Liver (tissue), 9 donors: ENCODE data around the gene C1QTNF1. TPM values are rescaled to one million over a fixed set of nuclear protein-coding genes. Genes with fewer than 3 reads are reported as not detected.

Experiments
- DNase-seq: peaks from one replicate; pipeline ENCODE4 v3.0.0-alpha.2; 2017; ENCODE audit warnings: low spot score
- H3K27ac ChIP-seq, 2 donors: one replicate each; pipeline ENCODE4 v1.7.0; 2013; ENCODE audit warnings: inconsistent platforms in 2 of 2, low read length in 2 of 2, control low read depth in 1 of 2, low read depth in 1 of 2, mild to moderate bottlenecking in 1 of 2
- H3K27me3 ChIP-seq, 4 donors: one replicate each; pipeline versions ENCODE4 v1.6.1 to v1.7.0; 2013; ENCODE audit warnings: low read length in 3 of 4, inconsistent platforms in 1 of 4, mild to moderate bottlenecking in 1 of 4, moderate library complexity in 1 of 4; ENCODE audit not compliant: control insufficient read depth in 4 of 4, insufficient read depth in 4 of 4
- H3K36me3 ChIP-seq, 4 donors: one replicate each; pipeline versions ENCODE4 v1.6.1 to v1.7.0; 2013; ENCODE audit warnings: low read length in 3 of 4, mild to moderate bottlenecking in 3 of 4, low read depth in 1 of 4, moderate library complexity in 1 of 4; ENCODE audit not compliant: control insufficient read depth in 4 of 4, insufficient read depth in 3 of 4
- H3K4me1 ChIP-seq, 4 donors: one replicate each; pipeline versions ENCODE4 v1.6.1 to v1.7.0; 2013; ENCODE audit warnings: low read length in 3 of 4, mild to moderate bottlenecking in 3 of 4, moderate library complexity in 1 of 4; ENCODE audit not compliant: control insufficient read depth in 4 of 4, insufficient read depth in 4 of 4
- H3K4me3 ChIP-seq, 3 donors: one replicate each; pipeline versions ENCODE4 v1.6.1 to v1.7.0; 2013; ENCODE audit warnings: low read length in 3 of 3, control low read depth in 1 of 3, low read depth in 1 of 3, mild to moderate bottlenecking in 1 of 3
- H3K9ac ChIP-seq, 2 donors: one replicate each; pipeline ENCODE4 v1.7.0; 2013; ENCODE audit warnings: low read length in 2 of 2, mild to moderate bottlenecking in 2 of 2, moderate library complexity in 2 of 2, control low read depth in 1 of 2, low read depth in 1 of 2
- H3K9me3 ChIP-seq, 4 donors: one replicate each; pipeline versions ENCODE4 v1.6.1 to v1.7.0; 2013; ENCODE audit warnings: low read length in 3 of 4; ENCODE audit not compliant: control insufficient read depth in 4 of 4
- EGR1 ChIP-seq, 2 donors: IDR thresholded peaks; 2 replicates each; pipeline ENCODE4 v1.6.1; 2016 to 2018; ENCODE audit warnings: antibody characterized with exemption in 2 of 2, low read depth in 2 of 2
- FOXA1 ChIP-seq: IDR thresholded peaks from 2 replicates; pipeline ENCODE4 v1.6.1; 2016; ENCODE audit warnings: antibody characterized with exemption
- FOXA2 ChIP-seq: IDR thresholded peaks from 2 replicates; pipeline ENCODE4 v1.6.1; 2016; ENCODE audit warnings: antibody characterized with exemption
- GABPA ChIP-seq, 2 donors: IDR thresholded peaks in 1 of 2; conservative IDR thresholded peaks in 1 of 2; 2 replicates each; pipeline ENCODE4 v1.6.1; 2016; ENCODE audit warnings: antibody characterized with exemption in 2 of 2, mild to moderate bottlenecking in 1 of 2, moderate library complexity in 1 of 2
- HNF4A ChIP-seq, 2 donors: conservative IDR thresholded peaks; 2 replicates each; pipeline ENCODE4 v1.6.1; 2016; ENCODE audit warnings: antibody characterized with exemption in 2 of 2, mild to moderate bottlenecking in 2 of 2
- HNF4G ChIP-seq: IDR thresholded peaks from 2 replicates; pipeline ENCODE4 v1.6.1; 2016; ENCODE audit warnings: antibody characterized with exemption
- JUND ChIP-seq, 2 donors: IDR thresholded peaks; 2 replicates each; pipeline ENCODE4 v1.6.1; 2016; ENCODE audit warnings: antibody characterized with exemption in 2 of 2
- NR2F2 ChIP-seq: IDR thresholded peaks from 2 replicates; pipeline ENCODE4 v1.6.1; 2016; ENCODE audit warnings: antibody characterized with exemption
- RAD21 ChIP-seq, 2 donors: IDR thresholded peaks; 2 replicates each; pipeline ENCODE4 v1.6.1; 2016; ENCODE audit warnings: antibody characterized with exemption in 2 of 2, mild to moderate bottlenecking in 2 of 2
- RXRA ChIP-seq, 2 donors: IDR thresholded peaks; 2 replicates each; pipeline ENCODE4 v1.6.1; 2017 to 2018; ENCODE audit warnings: antibody characterized with exemption in 2 of 2, mild to moderate bottlenecking in 1 of 2
- SP1 ChIP-seq: IDR thresholded peaks from 2 replicates; pipeline ENCODE4 v1.6.1; 2018; ENCODE audit warnings: antibody characterized with exemption, mild to moderate bottlenecking
- TAF1 ChIP-seq: conservative IDR thresholded peaks from 2 replicates; pipeline ENCODE4 v1.6.1; 2016; ENCODE audit warnings: antibody characterized with exemption, mild to moderate bottlenecking
- YY1 ChIP-seq: IDR thresholded peaks from 2 replicates; pipeline ENCODE4 v1.6.1; 2016; ENCODE audit warnings: antibody characterized with exemption, mild to moderate bottlenecking
- WGBS: extraction: QIAGEN DNeasy Blood & Tissue Kit; methylation state at CpG from one replicate; pipeline ENCODE4 v1.1.7; 2013; 5-methylcytosine and 5-hydroxymethylcytosine counted together
- polyA plus RNA-seq, 2 donors: library from polyadenylated mRNA; stranded (reverse) in 1 of 2; unstranded in 1 of 2; fragments of 200-250 nt in 1 of 2; fragments of >200 nt in 1 of 2; fragmentation: Nextera tagmentation in 1 of 2; extraction: Ambion mirVana in 1 of 2; gene quantifications; one replicate each; pipeline versions ENCODE4 v1.2.1 to v1.2.3, GENCODE V29; 2013 to 2015
- total RNA-seq, 2 donors: library from RNA; depleted of rRNA; stranded (reverse); fragments of >200 nt; gene quantifications; one replicate each; pipeline ENCODE4 v1.2.3, GENCODE V29; 2014
- TF ChIP-seq, protein P1 (sequence below): fragments of 150-350 bp; IDR thresholded peaks from 2 replicates; pipeline ENCODE4 v1.5.1; 2017; ENCODE audit warnings: improper control_type of control experiment, low read depth, low read length; ENCODE audit not compliant: missing input control
- TF ChIP-seq, protein P2 (sequence below): IDR thresholded peaks from 2 replicates; pipeline ENCODE4 v1.6.1; 2016; ENCODE audit warnings: antibody characterized with exemption, mild to moderate bottlenecking
- TF ChIP-seq, protein P3 (sequence below): IDR thresholded peaks from 2 replicates; pipeline ENCODE4 v1.6.1; 2016; ENCODE audit warnings: antibody characterized with exemption
- TF ChIP-seq, protein P4 (sequence below): IDR thresholded peaks from 2 replicates; pipeline ENCODE4 v1.6.1; 2016; ENCODE audit warnings: antibody characterized with exemption
- TF ChIP-seq, protein P5 (sequence below): IDR thresholded peaks from 2 replicates; pipeline ENCODE4 v1.6.1; 2016; ENCODE audit warnings: antibody characterized with exemption
- donor health status: healthy.
- donor health status: healthy.
- donor health status: healthy.
- donor health status: healthy.
- donor health status: healthy.

Gene C1QTNF1
- total and polyA plus RNA-seq, 4 donors = 0.56 to 54.6 (median 16.1) TPM

DNA sequence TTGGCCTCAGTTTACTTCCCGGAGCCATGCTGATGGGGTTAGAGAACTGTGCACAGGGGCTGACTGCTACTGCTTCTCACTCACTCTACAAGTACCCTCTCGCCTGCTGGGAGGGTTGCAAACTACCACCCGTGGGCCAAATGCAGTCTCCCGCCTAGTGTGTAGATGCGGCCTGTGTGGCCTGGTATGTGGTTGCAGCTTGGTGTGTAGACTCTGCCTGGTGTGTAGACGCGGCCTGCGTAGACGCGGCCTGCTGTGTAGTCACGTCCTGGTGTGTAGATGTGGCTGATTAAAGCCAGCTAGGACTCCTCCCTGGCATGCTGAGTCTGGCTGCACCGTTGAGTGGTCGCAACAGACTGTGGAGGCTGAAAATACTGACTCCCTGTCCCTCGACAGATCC is 21.7 kb upstream of the C1QTNF1 start:
- H3K27me3 ChIP-seq = no peaks in the 10 kb centered on the region
- no peak for DNase-seq
- no peaks in the 10 kb centered on the region for H3K9me3 ChIP-seq
- 92% methylated on average over 14 of the region's 14 CpGs for WGBS
- peaks cover 0 to 14% (median 3%) of the 10 kb centered on the region in 4 donors for H3K36me3 ChIP-seq
- H3K27ac ChIP-seq = no peak overlapping the region
- no peak for TF ChIP-seq FOXA2
- no peak overlapping the region for H3K9ac ChIP-seq
- H3K4me1 ChIP-seq = peaks cover 0 to 8% (median 0%) of the 10 kb centered on the region in 4 donors
- H3K4me3 ChIP-seq = no peak overlapping the region

DNA sequence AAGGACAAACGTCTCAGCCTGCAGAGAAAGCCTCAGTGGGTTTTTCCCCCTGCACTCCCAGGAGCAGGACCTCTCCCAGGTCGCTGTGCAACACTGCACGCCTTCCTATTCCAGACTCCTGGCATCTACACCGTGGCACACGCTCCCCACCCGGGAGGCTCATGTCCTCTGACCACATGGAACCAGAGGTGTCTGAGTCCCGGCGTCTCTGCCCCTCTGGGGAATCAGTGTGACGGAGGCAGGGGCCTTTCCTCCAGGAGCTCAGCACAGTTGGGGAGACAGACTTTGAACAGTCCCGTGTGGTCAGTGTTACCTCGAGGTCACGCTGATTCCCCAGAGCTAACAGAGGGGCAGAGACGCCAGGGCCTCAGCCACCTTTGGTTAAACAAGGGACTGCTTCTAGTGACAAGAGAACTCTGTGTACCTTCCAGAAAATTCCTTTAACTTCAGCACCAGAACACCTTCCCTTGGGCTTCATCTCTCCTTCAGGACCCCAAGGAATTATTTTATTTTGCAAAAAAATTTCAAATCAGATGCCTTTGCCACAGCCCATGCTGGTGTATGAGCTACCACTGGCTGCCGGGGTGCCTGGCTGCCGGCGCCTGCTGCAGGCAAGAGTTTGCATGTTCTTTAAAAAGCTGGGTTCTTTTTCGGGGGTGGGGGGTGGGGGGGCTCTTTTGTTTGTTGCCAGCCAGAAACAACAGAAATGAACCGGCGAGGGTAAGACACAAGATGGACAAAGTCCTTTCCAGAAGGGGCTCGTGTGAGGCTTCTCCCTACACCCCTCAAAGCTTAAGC is 21.0 kb upstream of the C1QTNF1 start:
- DNase-seq = no peak
- H3K9ac ChIP-seq = no peak overlapping the region
- H3K36me3 ChIP-seq = peaks cover 0 to 9% (median under 1%) of the 10 kb centered on the region in 4 donors
- H3K9me3 ChIP-seq = no peaks in the 10 kb centered on the region
- H3K4me3 ChIP-seq = no peak overlapping the region
- peaks cover 0 to 15% (median 3%) of the 10 kb centered on the region in 4 donors for H3K4me1 ChIP-seq
- H3K27ac ChIP-seq = no peak overlapping the region
- WGBS = 80% methylated on average over 20 of the region's 20 CpGs
- TF ChIP-seq, protein P1, sequence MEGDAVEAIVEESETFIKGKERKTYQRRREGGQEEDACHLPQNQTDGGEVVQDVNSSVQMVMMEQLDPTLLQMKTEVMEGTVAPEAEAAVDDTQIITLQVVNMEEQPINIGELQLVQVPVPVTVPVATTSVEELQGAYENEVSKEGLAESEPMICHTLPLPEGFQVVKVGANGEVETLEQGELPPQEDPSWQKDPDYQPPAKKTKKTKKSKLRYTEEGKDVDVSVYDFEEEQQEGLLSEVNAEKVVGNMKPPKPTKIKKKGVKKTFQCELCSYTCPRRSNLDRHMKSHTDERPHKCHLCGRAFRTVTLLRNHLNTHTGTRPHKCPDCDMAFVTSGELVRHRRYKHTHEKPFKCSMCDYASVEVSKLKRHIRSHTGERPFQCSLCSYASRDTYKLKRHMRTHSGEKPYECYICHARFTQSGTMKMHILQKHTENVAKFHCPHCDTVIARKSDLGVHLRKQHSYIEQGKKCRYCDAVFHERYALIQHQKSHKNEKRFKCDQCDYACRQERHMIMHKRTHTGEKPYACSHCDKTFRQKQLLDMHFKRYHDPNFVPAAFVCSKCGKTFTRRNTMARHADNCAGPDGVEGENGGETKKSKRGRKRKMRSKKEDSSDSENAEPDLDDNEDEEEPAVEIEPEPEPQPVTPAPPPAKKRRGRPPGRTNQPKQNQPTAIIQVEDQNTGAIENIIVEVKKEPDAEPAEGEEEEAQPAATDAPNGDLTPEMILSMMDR = no peak
- no peak for TF ChIP-seq HNF4A (conservative IDR thresholded peaks at IDR 0.05)
- TF ChIP-seq, protein P2, sequence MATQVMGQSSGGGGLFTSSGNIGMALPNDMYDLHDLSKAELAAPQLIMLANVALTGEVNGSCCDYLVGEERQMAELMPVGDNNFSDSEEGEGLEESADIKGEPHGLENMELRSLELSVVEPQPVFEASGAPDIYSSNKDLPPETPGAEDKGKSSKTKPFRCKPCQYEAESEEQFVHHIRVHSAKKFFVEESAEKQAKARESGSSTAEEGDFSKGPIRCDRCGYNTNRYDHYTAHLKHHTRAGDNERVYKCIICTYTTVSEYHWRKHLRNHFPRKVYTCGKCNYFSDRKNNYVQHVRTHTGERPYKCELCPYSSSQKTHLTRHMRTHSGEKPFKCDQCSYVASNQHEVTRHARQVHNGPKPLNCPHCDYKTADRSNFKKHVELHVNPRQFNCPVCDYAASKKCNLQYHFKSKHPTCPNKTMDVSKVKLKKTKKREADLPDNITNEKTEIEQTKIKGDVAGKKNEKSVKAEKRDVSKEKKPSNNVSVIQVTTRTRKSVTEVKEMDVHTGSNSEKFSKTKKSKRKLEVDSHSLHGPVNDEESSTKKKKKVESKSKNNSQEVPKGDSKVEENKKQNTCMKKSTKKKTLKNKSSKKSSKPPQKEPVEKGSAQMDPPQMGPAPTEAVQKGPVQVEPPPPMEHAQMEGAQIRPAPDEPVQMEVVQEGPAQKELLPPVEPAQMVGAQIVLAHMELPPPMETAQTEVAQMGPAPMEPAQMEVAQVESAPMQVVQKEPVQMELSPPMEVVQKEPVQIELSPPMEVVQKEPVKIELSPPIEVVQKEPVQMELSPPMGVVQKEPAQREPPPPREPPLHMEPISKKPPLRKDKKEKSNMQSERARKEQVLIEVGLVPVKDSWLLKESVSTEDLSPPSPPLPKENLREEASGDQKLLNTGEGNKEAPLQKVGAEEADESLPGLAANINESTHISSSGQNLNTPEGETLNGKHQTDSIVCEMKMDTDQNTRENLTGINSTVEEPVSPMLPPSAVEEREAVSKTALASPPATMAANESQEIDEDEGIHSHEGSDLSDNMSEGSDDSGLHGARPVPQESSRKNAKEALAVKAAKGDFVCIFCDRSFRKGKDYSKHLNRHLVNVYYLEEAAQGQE = no peak
- no peak for TF ChIP-seq TAF1
- no peak for TF ChIP-seq RXRA (IDR thresholded peaks at IDR 0.05)
- TF ChIP-seq, protein P3, sequence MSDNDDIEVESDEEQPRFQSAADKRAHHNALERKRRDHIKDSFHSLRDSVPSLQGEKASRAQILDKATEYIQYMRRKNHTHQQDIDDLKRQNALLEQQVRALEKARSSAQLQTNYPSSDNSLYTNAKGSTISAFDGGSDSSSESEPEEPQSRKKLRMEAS = no peak
- TF ChIP-seq GABPA (IDR thresholded peaks at IDR 0.05 in 1 of 2, conservative IDR thresholded peaks at IDR 0.05 in 1 of 2) = no peak
- TF ChIP-seq YY1 = no peak
- TF ChIP-seq, protein P4, sequence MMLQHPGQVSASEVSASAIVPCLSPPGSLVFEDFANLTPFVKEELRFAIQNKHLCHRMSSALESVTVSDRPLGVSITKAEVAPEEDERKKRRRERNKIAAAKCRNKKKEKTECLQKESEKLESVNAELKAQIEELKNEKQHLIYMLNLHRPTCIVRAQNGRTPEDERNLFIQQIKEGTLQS = no peak
- TF ChIP-seq HNF4G = no peak
- no peak for TF ChIP-seq RAD21 (IDR thresholded peaks at IDR 0.05)
- TF ChIP-seq EGR1 (IDR thresholded peaks at IDR 0.05; ENCODE audit: low read depth in 2 of 2) = no peak
- no peak for TF ChIP-seq JUND (IDR thresholded peaks at IDR 0.05)
- no peak for TF ChIP-seq SP1
- TF ChIP-seq, protein P5, sequence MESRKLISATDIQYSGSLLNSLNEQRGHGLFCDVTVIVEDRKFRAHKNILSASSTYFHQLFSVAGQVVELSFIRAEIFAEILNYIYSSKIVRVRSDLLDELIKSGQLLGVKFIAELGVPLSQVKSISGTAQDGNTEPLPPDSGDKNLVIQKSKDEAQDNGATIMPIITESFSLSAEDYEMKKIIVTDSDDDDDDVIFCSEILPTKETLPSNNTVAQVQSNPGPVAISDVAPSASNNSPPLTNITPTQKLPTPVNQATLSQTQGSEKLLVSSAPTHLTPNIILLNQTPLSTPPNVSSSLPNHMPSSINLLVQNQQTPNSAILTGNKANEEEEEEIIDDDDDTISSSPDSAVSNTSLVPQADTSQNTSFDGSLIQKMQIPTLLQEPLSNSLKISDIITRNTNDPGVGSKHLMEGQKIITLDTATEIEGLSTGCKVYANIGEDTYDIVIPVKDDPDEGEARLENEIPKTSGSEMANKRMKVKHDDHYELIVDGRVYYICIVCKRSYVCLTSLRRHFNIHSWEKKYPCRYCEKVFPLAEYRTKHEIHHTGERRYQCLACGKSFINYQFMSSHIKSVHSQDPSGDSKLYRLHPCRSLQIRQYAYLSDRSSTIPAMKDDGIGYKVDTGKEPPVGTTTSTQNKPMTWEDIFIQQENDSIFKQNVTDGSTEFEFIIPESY = no peak
- no peak for TF ChIP-seq FOXA2
- TF ChIP-seq NR2F2 = no peak
- no peak for TF ChIP-seq FOXA1
- H3K27me3 ChIP-seq = no peaks in the 10 kb centered on the region
